Caco-2 (cell line): ENCODE data around the gene UQCR11. TPM values are rescaled to one million over a fixed set of nuclear protein-coding genes. Genes with fewer than 3 reads are reported as not detected.

Source experiments
- BruUV-seq: library from RNA; stranded (reverse); fragments of 400-500 nt; replicated peaks from 2 replicates; lab custom pipeline; 2021; lab: Mats Ljungman, UMichigan
- CTCF ChIA-PET: fragments of 300-600 bp; sonication (Branson Sonifier 250); formaldehyde crosslinking; loops from one replicate; lab custom pipeline; 2022; ENCODE audit warnings: antibody characterized with exemption; lab: Charles Lee
- POLR2A ChIA-PET: fragments of 300-600 bp; sonication (Branson Sonifier 250); formaldehyde crosslinking; loops from one replicate; lab custom pipeline; 2022; ENCODE audit warnings: antibody characterized with exemption; lab: Charles Lee
- DNase-seq, 2 experiments: peaks; one replicate each; pipeline versions ENCODE4 v3.0.0 to v3.0.0-alpha.2; 2020 to 2022
- H3K27me3 ChIP-seq: replicated peaks from 2 replicates; pipeline ENCODE4 v1.6.0; 2011; ENCODE audit warnings: low read length; ENCODE audit not compliant: control insufficient read depth, insufficient read depth
- H3K36me3 ChIP-seq: 2 replicates; pipeline ENCODE4 v1.5.1; 2011; ENCODE audit warnings: low read length; ENCODE audit not compliant: control insufficient read depth, insufficient read depth
- H3K4me1 ChIP-seq: fragments of 250-450 bp; sonication (Bioruptor Pico); 2 replicates; pipeline ENCODE4 v1.5.1; 2020; ENCODE audit warnings: mild to moderate bottlenecking
- H3K4me3 ChIP-seq: 2 replicates; pipeline ENCODE4 v1.5.1; 2011; ENCODE audit warnings: low read depth, mild to moderate bottlenecking, control low read depth, low read length
- H3K9me3 ChIP-seq: fragments of 250-450 bp; sonication (Bioruptor Pico); 2 replicates; pipeline ENCODE4 v1.5.1; 2020; ENCODE audit warnings: mild to moderate bottlenecking, moderate library complexity
- H3K27ac Mint-ChIP-seq: one replicate; pipeline ENCODE4 v1.8.0; 2022; ENCODE audit warnings: mixed read lengths; ENCODE audit not compliant: unreplicated experiment
- H3K27me3 Mint-ChIP-seq: one replicate; pipeline ENCODE4 v1.8.0; 2022; ENCODE audit warnings: mixed read lengths; ENCODE audit not compliant: insufficient read depth, unreplicated experiment
- H3K36me3 Mint-ChIP-seq: one replicate; pipeline ENCODE4 v1.8.0; 2022; ENCODE audit warnings: mild to moderate bottlenecking, mixed read lengths; ENCODE audit not compliant: insufficient read depth, unreplicated experiment
- H3K4me1 Mint-ChIP-seq: one replicate; pipeline ENCODE4 v1.8.0; 2022; ENCODE audit warnings: low read depth, mixed read lengths; ENCODE audit not compliant: unreplicated experiment
- H3K4me3 Mint-ChIP-seq: one replicate; pipeline ENCODE4 v1.8.0; 2022; ENCODE audit warnings: mild to moderate bottlenecking, moderate library complexity, mixed read lengths; ENCODE audit not compliant: unreplicated experiment
- H3K9me3 Mint-ChIP-seq: one replicate; pipeline ENCODE4 v1.8.0; 2022; ENCODE audit warnings: mixed read lengths; ENCODE audit not compliant: unreplicated experiment
- CTCF ChIP-seq, 2 experiments: fragments of 200-600 bp in 1 of 2; IDR thresholded peaks; 1 replicate in 1 of 2; 2 replicates in 1 of 2; pipeline versions ENCODE4 v1.5.1 to v1.8.0; 2011 to 2022; ENCODE audit warnings: antibody characterized with exemption in 1 of 2, control low read depth in 1 of 2, inconsistent platforms in 1 of 2, low read depth in 1 of 2, low read length in 1 of 2, mild to moderate bottlenecking in 1 of 2, moderate library complexity in 1 of 2; ENCODE audit not compliant: insufficient read depth in 1 of 2, severe bottlenecking in 1 of 2, unreplicated experiment in 1 of 2
- intact Hi-C: fragments of 100-400 bp; cut with micrococcal nuclease; formaldehyde crosslinking; loops from one replicate; pipeline ENCODE4 v1.10.0; 2022; ENCODE audit not compliant: unreplicated experiment
- total RNA-seq: library from RNA; stranded (reverse); gene quantifications from 2 replicates; pipeline ENCODE4 v1.2.3, GENCODE V29; 2022

The UQCR11 gene
- total RNA-seq, 1 experiment from 2014 or later = 222 TPM

- Histone ChIP-seq H3K4me3 (no peak overlapping the region), H3K36me3 (0 out of 2 replicates have a peak, but pooled peaks cover 1% of the 10 kb centered on the region), H3K4me1 (no peaks in the 10 kb centered on the region), H3K9me3 (no peaks in the 10 kb centered on the region), H3K27me3 (no peaks in the 10 kb centered on the region)
- Mint-ChIP-seq H3K27me3 (no peaks in the 10 kb centered on the region), H3K27ac (no peak overlapping the region), H3K9me3 (no peaks in the 10 kb centered on the region), H3K4me3 (no peak overlapping the region), H3K4me1 (no peaks in the 10 kb centered on the region), H3K36me3 (peaks cover 24% of the 10 kb centered on the region)
- POLR2A ChIA-PET = no interaction called here
- no TSS peak for BruUV-seq
- intact Hi-C loops = no loop called here
- CTCF ChIA-PET = no interaction called here
- TF ChIP-seq CTCF (IDR thresholded peaks at IDR 0.05; ENCODE audit: insufficient read depth in 1 of 2, low read depth in 1 of 2, low read length in 1 of 2, severe bottlenecking in 1 of 2, unreplicated experiment in 1 of 2) = no peak
- no peak for DNase-seq
These were observed 44.9 kb downstream of the UQCR11 start for GRCh38 chr19:1560286-1560882.

- Mint-ChIP-seq H3K27me3 (no peaks in the 10 kb centered on the region), H3K36me3 (peaks cover 22% of the 10 kb centered on the region), H3K4me1 (no peaks in the 10 kb centered on the region), H3K27ac (no peak overlapping the region), H3K9me3 (no peaks in the 10 kb centered on the region), H3K4me3 (no peak overlapping the region)
- no peak for TF ChIP-seq CTCF (IDR thresholded peaks at IDR 0.05; ENCODE audit: insufficient read depth in 1 of 2, low read depth in 1 of 2, low read length in 1 of 2, severe bottlenecking in 1 of 2, unreplicated experiment in 1 of 2)
- Histone ChIP-seq H3K4me3 (no peak overlapping the region), H3K4me1 (no peaks in the 10 kb centered on the region), H3K36me3 (0 out of 2 replicates have a peak, but pooled peaks cover 1% of the 10 kb centered on the region), H3K9me3 (no peaks in the 10 kb centered on the region), H3K27me3 (no peaks in the 10 kb centered on the region)
- no peak for DNase-seq
- no TSS peak for BruUV-seq
- intact Hi-C loops = no loop called here
- ChIA-PET POLR2A (no interaction called here), CTCF (no interaction called here)
These were observed 46.7 kb downstream of the UQCR11 start for GRCh38 chr19:1558552-1558951.

- intact Hi-C loops = no loop called here
- Mint-ChIP-seq H3K27ac (no peak overlapping the region), H3K4me1 (no peaks in the 10 kb centered on the region), H3K36me3 (peaks cover 33% of the 10 kb centered on the region), H3K27me3 (no peaks in the 10 kb centered on the region), H3K9me3 (no peaks in the 10 kb centered on the region), H3K4me3 (no peak overlapping the region)
- ChIA-PET CTCF (no interaction called here), POLR2A (no interaction called here)
- Histone ChIP-seq H3K36me3 (0 out of 2 replicates have a peak, but pooled peaks cover 1% of the 10 kb centered on the region), H3K4me1 (no peaks in the 10 kb centered on the region), H3K4me3 (no peak overlapping the region), H3K27me3 (no peaks in the 10 kb centered on the region), H3K9me3 (no peaks in the 10 kb centered on the region)
- no peak for DNase-seq
- no TSS peak for BruUV-seq
- no peak for TF ChIP-seq CTCF (IDR thresholded peaks at IDR 0.05; ENCODE audit: insufficient read depth in 1 of 2, low read depth in 1 of 2, low read length in 1 of 2, severe bottlenecking in 1 of 2, unreplicated experiment in 1 of 2)
These were observed 48.7 kb downstream of the UQCR11 start for GRCh38 chr19:1556390-1557070.
